NCI-H2107 (cell line): ENCODE results near the gene ZNF100.
"Not testable (repeated sequence)": the region's sequence is repeated elsewhere in the genome, so short reads cannot be mapped to it uniquely, and the experiment has no call there.

Experiments used
- DNase-seq: peaks from one replicate; lab custom pipeline; 2025; lab: John Stamatoyannopoulos, UW

The ZNF100 gene

GRCh38 chr19:21767065-21767800 is at the start of gene ZNF100:
TSS of gene ZNF100 (minus strand) at chr19:21767579. CDS start at chr19:21767429, 150 bp downstream.
- peak; percentile 84 for DNase-seq

- no peak for DNase-seq
Measured at GRCh38 chr19:21812448-21812847, 45.1 kb upstream of the ZNF100 start.

GRCh38 chr19:21808400-21809000 is 41.1 kb upstream of the ZNF100 start:
- not testable (repeated sequence) for DNase-seq

GRCh38 chr19:21789466-21790085 is 22.2 kb upstream of the ZNF100 start:
- no peak for DNase-seq

GRCh38 chr19:21786936-21787335 is 19.6 kb upstream of the ZNF100 start:
- DNase-seq = no peak

GRCh38 chr19:21775792-21776191 is 8.4 kb upstream of the ZNF100 start:
- DNase-seq = not testable (repeated sequence)

GRCh38 chr19:21766705-21767064 is 694 bp downstream of the ZNF100 start:
- not testable (repeated sequence) for DNase-seq

GRCh38 chr19:21765151-21765550 is 2.2 kb downstream of the ZNF100 start:
- DNase-seq = no peak

- not testable (repeated sequence) for DNase-seq
Measured at GRCh38 chr19:21761547-21761946, 5.8 kb downstream of the ZNF100 start.

- no peak for DNase-seq
Measured at GRCh38 chr19:21758296-21758695, 9.1 kb downstream of the ZNF100 start.

- DNase-seq = not testable (repeated sequence)
Measured at GRCh38 chr19:21755555-21755954, 11.8 kb downstream of the ZNF100 start.

GRCh38 chr19:21751384-21751783 is 16.0 kb downstream of the ZNF100 start:
- no peak for DNase-seq

GRCh38 chr19:21750586-21751128 is 16.7 kb downstream of the ZNF100 start:
- no peak for DNase-seq

- DNase-seq = no peak
Measured at GRCh38 chr19:21749090-21749489, 18.3 kb downstream of the ZNF100 start.

- DNase-seq = no peak
Measured at GRCh38 chr19:21748088-21748487, 19.3 kb downstream of the ZNF100 start.

GRCh38 chr19:21740559-21740958 is 26.8 kb downstream of the ZNF100 start:
- DNase-seq = no peak

GRCh38 chr19:21726942-21727747 is 40.2 kb downstream of the ZNF100 start:
- not testable (repeated sequence) for DNase-seq

GRCh38 chr19:21713761-21714160 is 53.6 kb downstream of the ZNF100 start:
- no peak for DNase-seq

- DNase-seq = no peak
Measured at GRCh38 chr19:21709464-21709863, 57.9 kb downstream of the ZNF100 start.

GRCh38 chr19:21707878-21708277 is 59.5 kb downstream of the ZNF100 start:
- not testable (repeated sequence) for DNase-seq

- DNase-seq = no peak
Measured at GRCh38 chr19:21707065-21707464, 60.3 kb downstream of the ZNF100 start.

GRCh38 chr19:21705393-21705792 is 62.0 kb downstream of the ZNF100 start:
- DNase-seq = no peak
